SJCRH30 (cell line): ENCODE results near the gene NECTIN2. TPM values are rescaled to one million over a fixed set of nuclear protein-coding genes. Genes with fewer than 3 reads are reported as not detected.

ENCODE experiments used
- DNase-seq, 2 experiments: peaks; one replicate each; pipeline ENCODE4 v3.0.0-alpha.2; 2015 to 2020
- H3K27ac ChIP-seq: fragments of 250-450 bp; sonication (Bioruptor Pico); 2 replicates; pipeline ENCODE4 v1.5.1; 2020; ENCODE audit warnings: mild to moderate bottlenecking, moderate library complexity
- H3K27me3 ChIP-seq: fragments of 250-450 bp; sonication (Bioruptor Pico); 2 replicates; pipeline ENCODE4 v1.5.1; 2020; ENCODE audit warnings: mild to moderate bottlenecking, moderate library complexity
- H3K36me3 ChIP-seq: fragments of 250-450 bp; sonication (Bioruptor Pico); 2 replicates; pipeline ENCODE4 v1.5.1; 2020; ENCODE audit warnings: mild to moderate bottlenecking, moderate library complexity
- H3K4me1 ChIP-seq: fragments of 250-450 bp; sonication (Bioruptor Pico); 2 replicates; pipeline ENCODE4 v1.5.1; 2020; ENCODE audit warnings: mild to moderate bottlenecking, moderate library complexity
- H3K4me3 ChIP-seq: fragments of 250-450 bp; sonication (Bioruptor Pico); 2 replicates; pipeline ENCODE4 v1.5.1; 2020; ENCODE audit warnings: mild to moderate bottlenecking, moderate library complexity
- H3K9me3 ChIP-seq: fragments of 250-450 bp; sonication (Bioruptor Pico); replicated peaks from 2 replicates; pipeline ENCODE4 v1.5.1; 2020; ENCODE audit warnings: mild to moderate bottlenecking, moderate library complexity
- total RNA-seq: library from RNA; depleted of rRNA; stranded (reverse); fragments of >200 nt; shearing (Covaris generic); gene quantifications from 2 replicates; pipeline ENCODE4 v1.2.3, GENCODE V29; 2014

The NECTIN2 gene
- total RNA-seq, 1 experiment from 2014 or later = 46.0 TPM

- Histone ChIP-seq H3K4me3 (no peak overlapping the region), H3K27ac (no peak overlapping the region), H3K9me3 (no peaks in the 10 kb centered on the region), H3K36me3 (peaks cover 9% of the 10 kb centered on the region), H3K27me3 (0 out of 2 replicates have a peak, but pooled peaks cover 9% of the 10 kb centered on the region), H3K4me1 (peaks cover 21% of the 10 kb centered on the region)
- DNase-seq = no peak
Observed at GRCh38 chr19:44811122-44811419, 35.0 kb upstream of the NECTIN2 start.

GRCh38 chr19:44812142-44812718, 33.9 kb upstream of the NECTIN2 start:
- Histone ChIP-seq H3K9me3 (no peaks in the 10 kb centered on the region), H3K4me1 (peaks cover 30% of the 10 kb centered on the region), H3K4me3 (no peak overlapping the region), H3K27ac (no peak overlapping the region), H3K27me3 (0 out of 2 replicates have a peak, but pooled peaks cover 4% of the 10 kb centered on the region), H3K36me3 (peaks cover 9% of the 10 kb centered on the region)
- no peak for DNase-seq

GRCh38 chr19:44813070-44813840, 32.8 kb upstream of the NECTIN2 start:
- H3K27me3 ChIP-seq = no peaks in the 10 kb centered on the region
- H3K9me3 ChIP-seq = no peaks in the 10 kb centered on the region
- H3K4me3 ChIP-seq = no peak overlapping the region
- peaks cover 22% of the 10 kb centered on the region for H3K4me1 ChIP-seq
- peaks cover 9% of the 10 kb centered on the region for H3K36me3 ChIP-seq
- no peak overlapping the region for H3K27ac ChIP-seq
- DNase-seq = no peak

- peaks cover 9% of the 10 kb centered on the region for H3K36me3 ChIP-seq
- H3K4me1 ChIP-seq = peaks cover 22% of the 10 kb centered on the region
Observed at GRCh38 chr19:44813841-44814470, 32.1 kb upstream of the NECTIN2 start.

GRCh38 chr19:44814517-44814916, 31.6 kb upstream of the NECTIN2 start:
- no peak overlapping the region for H3K27ac ChIP-seq
- H3K27me3 ChIP-seq = no peaks in the 10 kb centered on the region
- no peak overlapping the region for H3K4me3 ChIP-seq
- no peaks in the 10 kb centered on the region for H3K9me3 ChIP-seq
- H3K36me3 ChIP-seq = peaks cover 9% of the 10 kb centered on the region
- peaks cover 19% of the 10 kb centered on the region for H3K4me1 ChIP-seq
- DNase-seq = no peak

More at GRCh38 chr19:44813841-44814470, 32.1 kb upstream of the NECTIN2 start:
- no peak overlapping the region for H3K4me3 ChIP-seq
- H3K27me3 ChIP-seq = no peaks in the 10 kb centered on the region
- no peak for DNase-seq
- no peak overlapping the region for H3K27ac ChIP-seq
- no peaks in the 10 kb centered on the region for H3K9me3 ChIP-seq

- H3K27me3 ChIP-seq = no peaks in the 10 kb centered on the region
- peak; percentile 90 to 94 for DNase-seq
- H3K4me3 ChIP-seq = no peak overlapping the region
- peaks cover 18% of the 10 kb centered on the region for H3K4me1 ChIP-seq
- no peaks in the 10 kb centered on the region for H3K9me3 ChIP-seq
- H3K27ac ChIP-seq = peak overlapping the region; percentile 42
- peaks cover 9% of the 10 kb centered on the region for H3K36me3 ChIP-seq
Observed at GRCh38 chr19:44816301-44816700, 29.8 kb upstream of the NECTIN2 start.

GRCh38 chr19:44817725-44818465, 28.2 kb upstream of the NECTIN2 start:
- H3K4me3 ChIP-seq = no peak overlapping the region
- no peak overlapping the region for H3K27ac ChIP-seq
- H3K36me3 ChIP-seq = peaks cover 9% of the 10 kb centered on the region
- no peaks in the 10 kb centered on the region for H3K27me3 ChIP-seq
- peaks cover 19% of the 10 kb centered on the region for H3K4me1 ChIP-seq
- no peaks in the 10 kb centered on the region for H3K9me3 ChIP-seq
- DNase-seq = no peak

GRCh38 chr19:44818466-44819031, 27.5 kb upstream of the NECTIN2 start:
- Histone ChIP-seq H3K4me1 (peaks cover 25% of the 10 kb centered on the region), H3K27ac (no peak overlapping the region), H3K27me3 (no peaks in the 10 kb centered on the region), H3K9me3 (no peaks in the 10 kb centered on the region), H3K4me3 (no peak overlapping the region), H3K36me3 (peaks cover 4% of the 10 kb centered on the region)
- DNase-seq = no peak

GRCh38 chr19:44819246-44819832, 26.8 kb upstream of the NECTIN2 start:
- H3K4me1 ChIP-seq = peaks cover 25% of the 10 kb centered on the region

GRCh38 chr19:44820648-44821609, 25.2 kb upstream of the NECTIN2 start:
- no peaks in the 10 kb centered on the region for H3K36me3 ChIP-seq
- no peaks in the 10 kb centered on the region for H3K9me3 ChIP-seq
- no peak overlapping the region for H3K4me3 ChIP-seq
- no peak for DNase-seq
- H3K27me3 ChIP-seq = no peaks in the 10 kb centered on the region; the same call in 1 of the 2 replicates
- no peak overlapping the region for H3K27ac ChIP-seq
- peaks cover 16% of the 10 kb centered on the region for H3K4me1 ChIP-seq

More at GRCh38 chr19:44819246-44819832, 26.8 kb upstream of the NECTIN2 start:
- Histone ChIP-seq H3K36me3 (no peaks in the 10 kb centered on the region; the same call in 1 of the 2 replicates), H3K4me3 (no peak overlapping the region), H3K27ac (no peak overlapping the region), H3K27me3 (no peaks in the 10 kb centered on the region), H3K9me3 (no peaks in the 10 kb centered on the region)
- DNase-seq = no peak

- Histone ChIP-seq H3K36me3 (no peaks in the 10 kb centered on the region), H3K9me3 (no peaks in the 10 kb centered on the region), H3K4me3 (no peak overlapping the region), H3K27ac (no peak overlapping the region), H3K4me1 (peaks cover 6% of the 10 kb centered on the region), H3K27me3 (no peaks in the 10 kb centered on the region; the same call in 1 of the 2 replicates)
- DNase-seq = no peak
Observed at GRCh38 chr19:44822177-44822576, 23.9 kb upstream of the NECTIN2 start.

- H3K9me3 ChIP-seq = no peaks in the 10 kb centered on the region
- no peaks in the 10 kb centered on the region for H3K36me3 ChIP-seq
- peaks cover 6% of the 10 kb centered on the region for H3K4me1 ChIP-seq
- DNase-seq = no peak
- H3K4me3 ChIP-seq = no peak overlapping the region
- H3K27ac ChIP-seq = no peak overlapping the region
- no peaks in the 10 kb centered on the region; the same call in 1 of the 2 replicates for H3K27me3 ChIP-seq
Observed at GRCh38 chr19:44822670-44823372, 23.3 kb upstream of the NECTIN2 start.

GRCh38 chr19:44823373-44823698, 22.8 kb upstream of the NECTIN2 start:
- H3K36me3 ChIP-seq = no peaks in the 10 kb centered on the region
- DNase-seq = no peak
- H3K27me3 ChIP-seq = no peaks in the 10 kb centered on the region; the same call in 1 of the 2 replicates
- H3K27ac ChIP-seq = no peak overlapping the region
- no peaks in the 10 kb centered on the region for H3K9me3 ChIP-seq
- no peak overlapping the region for H3K4me3 ChIP-seq
- peaks cover 6% of the 10 kb centered on the region for H3K4me1 ChIP-seq
